Measurements from ENCODE around the gene HRAS. TPM values are rescaled to one million over a fixed set of nuclear protein-coding genes. Genes with fewer than 3 reads are reported as not detected.

The HRAS gene
- total and polyA plus RNA-seq, 2 of the 8 experiments (the other 6 are each of a cell fraction or from before 2014, with no cell fraction given): 44.3 to 54.7 TPM

- TF ChIP-seq POU5F1 (IDR thresholded peaks at IDR 0.05; ENCODE audit: low read depth, low read length) (no peak), CTCF (IDR thresholded peaks at IDR 0.05; ENCODE audit: control extremely low read depth in 1 of 3, insufficient read depth in 1 of 3, low read depth in 1 of 3, low read length in 3 of 3) (no peak), TEAD4 (IDR thresholded peaks at IDR 0.05; ENCODE audit: low read depth, low read length) (no peak), EZH2 (IDR thresholded peaks at IDR 0.05; ENCODE audit: low read depth, low read length, severe bottlenecking) (no peak), ATF2 (IDR thresholded peaks at IDR 0.05; ENCODE audit: low read length) (no peak), BCL11A (IDR thresholded peaks at IDR 0.05; ENCODE audit: low read depth in 2 of 2, low read length in 2 of 2) (no peak), SUZ12 (IDR thresholded peaks at IDR 0.05; ENCODE audit: low read length) (no peak)
Measured at GRCh38 chr11:499201-500076, 35.9 kb downstream of the HRAS start (continued).

Measured in H1 (cell line).